Colonic mucosa (tissue), 4 donors: ENCODE measurements around the gene HIVEP1. TPM values are rescaled to one million over a fixed set of nuclear protein-coding genes. Genes with fewer than 3 reads are reported as not detected.

Source experiments
- DNase-seq: peaks from one replicate; pipeline ENCODE4 v3.0.0-alpha.2; 2020
- H3K27ac ChIP-seq: fragments of 200-600 bp; one replicate; pipeline ENCODE4 v1.8.0; 2021
- H3K27me3 ChIP-seq: fragments of 200-600 bp; one replicate; pipeline ENCODE4 v1.8.0; 2021
- H3K36me3 ChIP-seq: fragments of 200-600 bp; one replicate; pipeline ENCODE4 v1.8.0; 2021
- H3K4me1 ChIP-seq: fragments of 200-600 bp; one replicate; pipeline ENCODE4 v1.8.0; 2021; ENCODE audit warnings: mild to moderate bottlenecking
- H3K4me3 ChIP-seq: fragments of 200-600 bp; one replicate; pipeline ENCODE4 v1.8.0; 2021
- H3K9ac ChIP-seq, 2 donors: one replicate each; pipeline ENCODE4 v1.7.0; 2013; ENCODE audit warnings: control low read depth in 2 of 2, low read depth in 2 of 2, low read length in 2 of 2
- H3K9me3 ChIP-seq: fragments of 200-600 bp; one replicate; pipeline ENCODE4 v1.8.0; 2021
- CTCF ChIP-seq: fragments of 200-600 bp; IDR thresholded peaks from one replicate; pipeline ENCODE4 v1.8.0; 2022; ENCODE audit warnings: antibody characterized with exemption, mild to moderate bottlenecking
- intact Hi-C: fragments of 100-400 bp; cut with DNase I; formaldehyde crosslinking; loops from one replicate; pipeline ENCODE4 v1.14.1; 2022
- total RNA-seq, 2 donors: library from RNA; stranded (reverse); fragmentation: NEBNext Ultra II Directional in 1 of 2; extraction: Animal tissue kit (Norgen Biotek cat#: 25700) in 1 of 2; gene quantifications; one replicate each; pipeline ENCODE4 v1.2.1, GENCODE V29; 2021
- donor health status: healthy.
- donor health status: DM: no; HTN: no; CAD: no.
- donor health status: DM: no; HTN: no; CAD: no.

The HIVEP1 gene
- total RNA-seq, 2 donors from 2014 or later, result 22.2 to 27.9 TPM

DNA sequence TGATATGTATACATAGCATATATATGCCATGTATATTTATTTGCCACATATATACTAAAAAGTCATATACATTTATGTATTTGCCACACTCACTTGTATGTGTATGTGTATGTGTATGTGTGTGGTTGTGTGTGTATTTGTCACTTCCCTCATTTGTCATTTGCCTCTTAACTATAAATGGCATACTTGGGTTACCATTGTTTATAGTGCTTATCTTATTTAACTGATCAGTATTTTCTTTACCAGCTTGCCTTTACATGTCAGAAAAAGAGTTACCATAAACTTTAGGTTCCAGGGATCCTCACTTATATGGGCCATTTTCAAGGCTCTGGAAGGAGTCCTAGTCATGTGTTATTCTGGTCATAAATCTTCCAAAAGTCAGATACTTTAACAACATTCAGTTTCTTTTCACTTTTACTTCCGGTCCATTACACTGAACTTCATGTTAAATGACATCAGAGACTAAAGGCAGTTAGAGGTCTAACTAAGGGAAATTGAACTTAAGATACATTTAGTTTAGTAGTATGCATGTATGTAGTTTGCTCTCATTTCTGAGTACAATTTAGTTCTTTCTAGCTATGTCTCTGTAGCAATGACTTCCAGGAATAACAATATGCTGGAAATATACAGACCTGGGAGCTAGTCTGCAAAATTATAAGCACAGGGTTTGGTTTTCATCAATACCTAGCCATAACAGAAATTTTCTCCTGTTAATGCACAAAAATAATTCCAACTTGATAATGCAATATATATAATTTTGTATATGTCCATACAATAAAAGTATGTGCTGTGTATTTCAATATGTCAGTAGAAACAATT lies 33.7 kb upstream of the HIVEP1 start:
- H3K27me3 ChIP-seq, result no peaks in the 10 kb centered on the region
- H3K4me1 ChIP-seq, result no peaks in the 10 kb centered on the region
- no peak overlapping the region for H3K9ac ChIP-seq
- TF ChIP-seq CTCF, result no peak
- no peak overlapping the region for H3K4me3 ChIP-seq
- no peak for DNase-seq
- no peak overlapping the region for H3K27ac ChIP-seq
- no peaks in the 10 kb centered on the region for H3K36me3 ChIP-seq
- intact Hi-C loops, result no loop called here
- no peaks in the 10 kb centered on the region for H3K9me3 ChIP-seq

GRCh38 chr6:11979866-11980265 lies 32.2 kb upstream of the HIVEP1 start:
- Histone ChIP-seq H3K27ac (no peak overlapping the region), H3K9ac (no peak overlapping the region), H3K4me1 (no peaks in the 10 kb centered on the region), H3K36me3 (no peaks in the 10 kb centered on the region), H3K9me3 (no peaks in the 10 kb centered on the region), H3K27me3 (no peaks in the 10 kb centered on the region), H3K4me3 (no peak overlapping the region)
- intact Hi-C loops, result no loop called here
- DNase-seq, result no peak
- no peak for TF ChIP-seq CTCF

DNA sequence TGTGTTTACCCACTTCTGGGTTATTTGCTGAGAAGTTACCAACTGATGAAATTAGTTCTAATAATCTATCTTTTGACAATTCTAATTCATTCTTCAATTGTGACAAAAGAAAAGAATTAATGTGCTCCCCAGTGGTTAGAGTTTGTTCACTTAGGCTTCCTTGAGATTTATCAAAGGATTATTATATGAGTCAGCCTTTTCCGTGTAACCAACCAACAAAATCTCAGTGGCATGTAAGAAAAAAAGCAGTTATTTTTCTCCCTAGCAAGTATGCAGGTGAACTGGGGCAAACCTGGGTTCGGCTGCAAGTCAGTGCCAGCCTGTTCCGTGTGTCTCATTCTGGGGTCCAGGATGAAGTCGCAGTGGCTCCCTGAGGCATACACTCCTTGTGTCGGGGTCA lies 28.8 kb upstream of the HIVEP1 start:
- H3K9me3 ChIP-seq, result no peaks in the 10 kb centered on the region
- H3K9ac ChIP-seq, result no peak overlapping the region
- DNase-seq, result no peak
- intact Hi-C loops, result no loop called here
- no peaks in the 10 kb centered on the region for H3K36me3 ChIP-seq
- no peak overlapping the region for H3K4me3 ChIP-seq
- H3K27me3 ChIP-seq, result no peaks in the 10 kb centered on the region
- H3K4me1 ChIP-seq, result no peaks in the 10 kb centered on the region
- TF ChIP-seq CTCF, result no peak
- H3K27ac ChIP-seq, result no peak overlapping the region

GRCh38 chr6:11987386-11987785 lies 24.7 kb upstream of the HIVEP1 start:
- Histone ChIP-seq H3K4me1 (no peaks in the 10 kb centered on the region), H3K9ac (no peak overlapping the region), H3K27ac (no peak overlapping the region), H3K9me3 (no peaks in the 10 kb centered on the region), H3K4me3 (no peak overlapping the region), H3K27me3 (no peaks in the 10 kb centered on the region), H3K36me3 (no peaks in the 10 kb centered on the region)
- no peak for DNase-seq
- no peak for TF ChIP-seq CTCF
- intact Hi-C loops, result no loop called here

- intact Hi-C loops, result no loop called here
- Histone ChIP-seq H3K4me3 (no peak overlapping the region), H3K9me3 (no peaks in the 10 kb centered on the region), H3K9ac (no peak overlapping the region), H3K27ac (no peak overlapping the region), H3K4me1 (no peaks in the 10 kb centered on the region), H3K36me3 (no peaks in the 10 kb centered on the region), H3K27me3 (no peaks in the 10 kb centered on the region)
- no peak for TF ChIP-seq CTCF
- no peak for DNase-seq
These were observed 22.7 kb upstream of the HIVEP1 start for GRCh38 chr6:11989386-11989785.
